Measurements from ENCODE around the gene CXCR3.

Gene CXCR3

GRCh38 chrX:71626576-71626975 lies 8.3 kb upstream of the CXCR3 start:
- no peak for TF ChIP-seq TCF12 (IDR thresholded peaks at IDR 0.05; ENCODE audit: low read depth)
- no peak for TF ChIP-seq ZBTB7A (IDR thresholded peaks at IDR 0.05; ENCODE audit: low read depth)

GRCh38 chrX:71625471-71625870 lies 7.2 kb upstream of the CXCR3 start:
- TF ChIP-seq EGR1 (IDR thresholded peaks at IDR 0.05) (no peak), ZBTB7A (IDR thresholded peaks at IDR 0.05; ENCODE audit: low read depth) (no peak), CREB1 (IDR thresholded peaks at IDR 0.05; ENCODE audit: low read depth) (no peak), FOXM1 (IDR thresholded peaks at IDR 0.05; ENCODE audit: borderline replicate concordance, low read depth) (no peak), CEBPB (IDR thresholded peaks at IDR 0.05) (no peak), TAF1 (IDR thresholded peaks at IDR 0.05; ENCODE audit: low read depth) (no peak), TCF12 (IDR thresholded peaks at IDR 0.05; ENCODE audit: low read depth) (no peak), NFIC (IDR thresholded peaks at IDR 0.05) (no peak), YY1 (IDR thresholded peaks at IDR 0.05; ENCODE audit: low read depth) (no peak), USF1 (IDR thresholded peaks at IDR 0.05) (no peak), RAD21 (IDR thresholded peaks at IDR 0.05; ENCODE audit: low read depth) (no peak), MAX (IDR thresholded peaks at IDR 0.05) (no peak), REST (IDR thresholded peaks at IDR 0.05; ENCODE audit: low read depth) (no peak), EP300 (IDR thresholded peaks at IDR 0.05; ENCODE audit: borderline replicate concordance) (no peak)

- TF ChIP-seq CEBPB (IDR thresholded peaks at IDR 0.05): no peak
- TF ChIP-seq TAF1 (IDR thresholded peaks at IDR 0.05; ENCODE audit: low read depth): no peak
- TF ChIP-seq RAD21 (IDR thresholded peaks at IDR 0.05; ENCODE audit: low read depth): no peak
- TF ChIP-seq TEAD4 (IDR thresholded peaks at IDR 0.05): no peak
- no peak for TF ChIP-seq TCF12 (IDR thresholded peaks at IDR 0.05; ENCODE audit: low read depth)
- no peak for TF ChIP-seq USF1 (IDR thresholded peaks at IDR 0.05)
- no peak for TF ChIP-seq CREB1 (IDR thresholded peaks at IDR 0.05; ENCODE audit: low read depth)
Observed at GRCh38 chrX:71623714-71624113, 5.4 kb upstream of the CXCR3 start.

GRCh38 chrX:71622576-71623450 lies 4.5 kb upstream of the CXCR3 start:
- TF ChIP-seq FOXM1 (IDR thresholded peaks at IDR 0.05; ENCODE audit: borderline replicate concordance, low read depth) (no peak), CEBPB (IDR thresholded peaks at IDR 0.05) (no peak), TAF1 (IDR thresholded peaks at IDR 0.05; ENCODE audit: low read depth) (no peak), TEAD4 (IDR thresholded peaks at IDR 0.05) (no peak), EGR1 (IDR thresholded peaks at IDR 0.05) (no peak), RAD21 (IDR thresholded peaks at IDR 0.05; ENCODE audit: low read depth) (no peak), ZBTB7A (IDR thresholded peaks at IDR 0.05; ENCODE audit: low read depth) (no peak), MAX (IDR thresholded peaks at IDR 0.05) (no peak), EP300 (IDR thresholded peaks at IDR 0.05; ENCODE audit: borderline replicate concordance) (no peak), YY1 (IDR thresholded peaks at IDR 0.05; ENCODE audit: low read depth) (no peak), USF1 (IDR thresholded peaks at IDR 0.05) (no peak), REST (IDR thresholded peaks at IDR 0.05; ENCODE audit: low read depth) (no peak), TCF12 (IDR thresholded peaks at IDR 0.05; ENCODE audit: low read depth) (no peak)

- no peak for TF ChIP-seq CEBPB (IDR thresholded peaks at IDR 0.05)
- TF ChIP-seq ZBTB7A (IDR thresholded peaks at IDR 0.05; ENCODE audit: low read depth): no peak
- TF ChIP-seq TAF1 (IDR thresholded peaks at IDR 0.05; ENCODE audit: low read depth): no peak
- no peak for TF ChIP-seq EP300 (IDR thresholded peaks at IDR 0.05; ENCODE audit: borderline replicate concordance)
- no peak for TF ChIP-seq CREB1 (IDR thresholded peaks at IDR 0.05; ENCODE audit: low read depth)
- no peak for TF ChIP-seq REST (IDR thresholded peaks at IDR 0.05; ENCODE audit: low read depth)
- TF ChIP-seq TEAD4 (IDR thresholded peaks at IDR 0.05): no peak
- no peak for TF ChIP-seq MAX (IDR thresholded peaks at IDR 0.05)
- TF ChIP-seq FOXM1 (IDR thresholded peaks at IDR 0.05; ENCODE audit: borderline replicate concordance, low read depth): no peak
- TF ChIP-seq EGR1 (IDR thresholded peaks at IDR 0.05): no peak
- no peak for TF ChIP-seq NFIC (IDR thresholded peaks at IDR 0.05)
Observed at GRCh38 chrX:71622032-71622575, 3.8 kb upstream of the CXCR3 start.

All from Ishikawa (cell line).